Fibroblast of skin of back (primary cell): ENCODE measurements around the gene MYO1B.
"Not testable (repeated sequence)": the region's sequence is repeated elsewhere in the genome, so short reads cannot be mapped to it uniquely, and the experiment has no call there.

Experiments
- DNase-seq: peaks from one replicate; pipeline ENCODE4 v3.0.0-alpha.2; 2013

The MYO1B gene

DNA sequence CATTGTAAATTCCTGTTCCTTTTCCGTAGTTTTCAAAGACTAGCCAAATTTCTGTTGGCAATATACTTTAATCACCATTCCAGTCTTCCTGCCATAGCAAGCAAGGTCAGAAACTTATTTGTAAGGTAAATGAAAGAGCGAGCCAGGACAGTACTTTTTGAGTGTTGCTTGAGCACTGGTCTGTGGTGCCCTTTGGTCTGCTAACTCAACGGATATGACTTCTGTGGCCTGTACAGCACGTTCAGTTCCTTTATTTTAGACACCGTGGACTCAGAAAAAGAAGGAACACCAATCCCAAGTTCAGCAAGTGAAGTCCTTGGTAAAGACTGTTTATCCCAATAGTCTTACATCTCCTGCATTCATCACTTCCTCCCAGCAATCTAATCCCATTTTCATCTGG is 166.3 kb downstream of the MYO1B start:
- DNase-seq = no peak

DNA sequence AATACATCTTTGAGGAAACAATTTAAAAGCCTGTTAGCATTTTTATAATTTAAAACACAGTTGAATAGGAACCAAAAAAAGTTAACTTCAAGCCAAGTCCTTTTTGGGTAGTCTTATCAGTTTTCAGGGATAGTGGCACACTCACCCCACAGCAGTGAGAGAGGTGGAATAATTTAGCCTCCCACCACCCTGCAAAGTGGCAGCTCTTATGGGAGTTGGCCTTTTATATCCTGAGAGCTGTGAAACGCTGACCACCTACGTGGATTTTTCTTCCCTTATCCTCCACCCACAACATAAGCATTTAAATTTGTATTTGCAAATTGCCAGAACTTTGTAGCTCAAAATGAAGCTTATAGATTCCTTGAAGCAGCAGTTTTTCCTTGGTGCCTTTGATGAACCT is 167.1 kb downstream of the MYO1B start:
- no peak for DNase-seq

DNA sequence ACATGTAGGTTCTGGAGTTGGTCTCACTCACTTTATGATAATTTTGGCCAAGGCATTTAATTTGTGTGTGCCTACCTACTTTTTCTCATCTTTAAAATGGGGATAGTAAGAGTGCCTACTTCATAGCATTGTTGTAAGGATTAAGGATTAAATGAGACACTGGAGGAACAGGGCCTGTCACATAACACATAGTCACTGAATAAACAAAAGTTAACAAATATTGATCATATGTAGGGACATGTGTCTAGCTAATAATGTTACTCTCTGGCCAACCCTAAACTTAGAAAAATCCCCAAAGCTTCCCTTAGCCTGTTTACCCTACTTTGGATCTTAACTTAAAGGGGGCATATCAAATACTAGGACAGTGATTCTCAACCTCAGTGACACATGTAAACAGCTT is 169.9 kb downstream of the MYO1B start:
- no peak for DNase-seq

DNA sequence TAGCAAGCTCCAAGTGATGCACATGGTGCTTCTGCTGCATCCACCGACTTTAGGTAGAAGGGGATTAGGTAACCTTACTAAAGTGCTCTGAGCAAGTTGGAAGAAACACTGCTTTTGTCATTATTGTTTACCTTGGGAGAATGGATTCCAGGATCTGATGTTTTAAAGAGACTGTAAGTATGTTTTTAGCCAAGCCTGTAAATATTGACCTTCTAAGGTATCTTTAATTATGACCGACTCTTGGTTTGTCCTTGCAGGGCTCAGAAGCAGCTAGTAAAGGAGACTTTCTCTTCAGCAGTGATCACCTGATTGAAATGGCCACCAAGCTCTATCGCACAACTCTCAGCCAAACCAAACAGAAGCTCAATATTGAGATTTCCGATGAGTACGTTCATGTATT is 170.7 kb downstream of the MYO1B start:
- DNase-seq = no peak

- no peak for DNase-seq
Measured at GRCh38 chr2:191417746-191418145, 172.5 kb downstream of the MYO1B start.

GRCh38 chr2:191421950-191422349 is 176.7 kb downstream of the MYO1B start:
- DNase-seq = no peak

- DNase-seq = no peak
Measured at GRCh38 chr2:191427031-191427430, 181.8 kb downstream of the MYO1B start.

DNA sequence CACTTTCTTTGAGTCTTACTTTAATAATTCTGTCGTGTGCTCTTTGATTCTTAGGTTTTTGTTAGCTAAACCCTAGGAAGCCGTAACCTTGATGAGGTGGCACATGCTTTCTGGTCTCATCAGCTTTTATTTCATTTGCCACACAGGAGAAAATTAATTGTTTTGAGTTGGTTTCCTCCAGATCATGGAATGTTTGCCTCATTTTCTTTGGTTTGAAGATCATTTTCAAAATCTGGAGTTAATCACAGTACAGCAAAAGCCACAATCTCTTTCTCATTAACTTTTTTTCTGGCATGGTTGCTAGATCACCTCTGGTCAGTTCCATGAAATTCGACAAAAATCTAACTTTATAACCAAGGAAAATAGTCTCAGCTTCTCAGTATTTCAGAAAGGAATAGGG is 182.9 kb downstream of the MYO1B start:
- DNase-seq = no peak

DNA sequence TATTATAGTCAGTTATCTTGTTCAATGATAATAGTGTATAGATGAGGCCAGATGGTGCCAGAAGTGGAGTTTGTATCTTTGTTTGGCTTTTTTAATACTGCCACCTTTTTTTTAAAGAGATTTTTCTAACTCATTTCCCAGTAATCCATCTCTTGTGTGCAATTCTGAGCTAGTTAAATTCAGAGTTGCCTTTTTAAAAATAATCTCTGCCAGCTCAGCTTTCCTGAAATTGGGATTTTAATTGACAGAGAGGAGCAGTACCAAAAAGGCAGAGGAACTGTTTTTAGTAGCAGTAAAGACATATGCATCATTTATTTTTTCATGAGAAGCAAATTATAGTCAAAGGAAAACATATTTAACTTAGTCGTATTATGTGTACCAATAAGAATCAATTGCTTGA is 185.3 kb downstream of the MYO1B start:
- no peak for DNase-seq

DNA sequence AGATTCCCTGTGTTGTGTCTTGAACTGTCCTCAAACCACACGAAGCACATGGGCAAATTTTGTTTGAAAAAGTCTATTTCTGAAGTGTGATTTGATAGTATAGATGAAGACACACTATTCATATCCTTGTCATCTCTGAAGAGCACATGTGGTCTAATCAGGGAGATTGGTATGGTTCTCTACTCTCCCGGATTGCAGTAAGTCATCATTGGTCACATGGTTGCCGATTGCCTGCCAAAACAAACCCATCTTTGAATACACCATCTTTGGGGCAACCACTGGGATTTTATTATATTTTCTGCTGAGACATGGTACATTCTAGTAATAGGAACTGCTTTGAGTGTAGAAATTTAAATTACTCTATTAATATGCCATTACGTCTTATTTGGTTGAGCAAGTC is 186.9 kb downstream of the MYO1B start:
- peak; percentile 20 for DNase-seq

DNA sequence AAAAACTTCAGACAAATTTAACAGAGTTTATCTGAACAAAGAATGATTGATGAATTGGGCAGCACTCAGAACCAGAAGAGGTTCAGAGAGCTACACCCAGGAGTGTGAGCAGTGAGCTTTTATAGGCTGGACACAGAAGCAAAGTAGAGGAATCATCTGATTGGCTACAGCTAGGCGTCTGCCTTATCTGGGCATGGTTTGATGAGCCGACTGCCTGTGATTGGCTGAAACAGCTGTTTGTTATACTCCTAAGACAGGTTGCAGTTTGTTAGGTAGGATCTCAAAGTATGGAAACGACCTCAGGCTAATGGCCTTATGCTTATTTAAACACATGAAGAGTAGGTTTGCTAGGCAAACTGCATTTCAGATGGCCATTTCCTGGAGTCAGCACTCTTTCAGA is 188.9 kb downstream of the MYO1B start:
- no peak for DNase-seq

- no peak for DNase-seq
Measured at GRCh38 chr2:191435141-191435540, 189.9 kb downstream of the MYO1B start.

- DNase-seq = no peak
Measured at GRCh38 chr2:191436368-191437055, 191.3 kb downstream of the MYO1B start.

GRCh38 chr2:191439481-191439880 is 194.3 kb downstream of the MYO1B start:
- DNase-seq = no peak

DNA sequence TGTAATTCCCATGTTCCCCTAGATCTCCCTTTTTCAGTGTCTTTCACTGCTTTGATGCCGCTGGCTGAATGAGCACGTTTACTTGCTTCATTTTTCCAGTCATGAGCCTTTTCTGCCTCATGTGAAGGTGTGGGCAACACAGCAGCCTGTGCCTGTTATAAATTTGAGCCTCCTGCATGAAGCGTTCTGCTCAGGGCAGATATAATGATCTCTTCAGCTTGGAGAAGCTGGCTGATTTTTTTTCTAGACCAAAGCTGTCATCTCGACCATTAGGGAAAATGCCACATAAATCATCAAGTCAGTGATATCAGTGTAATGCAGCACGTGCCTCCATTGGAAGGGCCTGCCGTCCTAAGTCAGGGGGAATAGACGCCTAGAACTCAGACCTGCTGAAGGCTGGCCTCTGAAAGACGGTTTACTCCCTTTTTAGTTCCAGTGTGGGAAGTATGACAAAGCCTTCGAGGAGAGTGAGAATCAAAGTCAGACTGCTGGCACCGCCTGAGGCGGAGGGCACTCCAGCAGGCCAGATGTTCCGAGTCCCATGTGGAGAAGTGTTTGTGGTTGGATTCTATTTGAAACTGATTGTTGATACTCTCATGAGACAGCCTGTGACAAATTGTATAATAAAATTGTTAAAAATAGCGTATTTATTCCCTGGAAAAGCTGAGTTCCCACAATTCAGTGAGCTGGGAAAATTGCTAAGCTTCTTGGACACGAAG is 196.5 kb downstream of the MYO1B start:
- DNase-seq = peak; percentile 60

GRCh38 chr2:191443446-191443845 is 198.2 kb downstream of the MYO1B start:
- DNase-seq = no peak

- DNase-seq = no peak
Measured at GRCh38 chr2:191446910-191447309, 201.7 kb downstream of the MYO1B start.

DNA sequence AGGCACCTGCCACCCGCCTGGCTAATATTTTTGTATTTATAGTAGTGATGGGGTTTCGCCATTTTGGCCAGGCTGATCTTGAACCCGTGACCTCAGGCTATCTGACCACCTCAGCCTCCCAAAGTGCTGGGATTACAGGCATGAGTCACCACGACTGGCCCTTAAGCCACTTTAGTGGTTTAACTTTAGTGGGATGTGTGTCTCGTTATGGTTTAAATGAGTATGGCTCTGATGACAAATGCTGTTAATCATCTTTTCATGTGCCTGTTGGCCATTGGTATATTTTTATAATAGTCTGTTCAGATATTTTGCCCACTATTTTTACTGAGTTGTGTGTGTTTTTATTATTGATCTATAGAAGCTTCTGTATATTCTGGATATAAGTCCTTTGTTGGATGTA is 205.9 kb downstream of the MYO1B start:
- no peak for DNase-seq

DNA sequence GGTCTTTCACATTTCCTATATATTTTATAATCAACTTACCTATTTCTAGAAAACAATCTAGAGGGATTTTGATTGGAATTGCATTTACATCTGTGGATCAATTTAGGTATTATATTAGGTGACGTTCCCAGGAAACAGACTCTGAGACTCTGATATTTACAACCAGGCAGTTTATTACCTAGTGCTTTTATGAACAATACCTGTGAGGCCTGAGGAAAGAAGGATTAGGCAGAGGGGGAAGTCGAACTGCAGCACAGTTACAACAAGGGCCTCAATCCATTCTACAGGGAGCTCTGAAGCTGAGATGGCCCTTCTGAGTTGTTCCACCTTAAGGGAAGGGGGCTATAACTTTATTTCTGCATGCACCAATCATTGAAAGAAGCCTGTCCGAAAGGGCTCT is 206.9 kb downstream of the MYO1B start:
- no peak for DNase-seq

- no peak for DNase-seq
Measured at GRCh38 chr2:191453761-191454160, 208.6 kb downstream of the MYO1B start.

- DNase-seq = not testable (repeated sequence)
Measured at GRCh38 chr2:191456506-191456905, 211.3 kb downstream of the MYO1B start.

DNA sequence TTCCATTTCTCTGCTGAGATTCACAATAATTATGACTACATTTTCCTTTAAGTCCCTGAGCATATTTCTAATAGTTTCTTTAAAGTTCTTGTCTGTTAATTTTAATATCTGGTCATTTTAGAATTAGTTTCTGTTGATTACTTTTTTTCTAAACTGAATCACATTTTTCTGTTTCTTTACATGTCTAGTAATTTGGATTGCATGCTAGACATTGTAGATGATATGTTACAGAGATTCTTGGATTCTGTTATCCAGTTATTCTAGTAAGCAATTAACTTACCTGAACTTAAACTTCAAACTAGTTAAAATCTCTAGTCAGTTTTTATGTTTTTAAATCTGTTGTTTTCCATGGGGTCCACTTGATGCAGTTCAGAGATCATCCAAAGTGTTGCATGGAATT is 214.0 kb downstream of the MYO1B start:
- DNase-seq = no peak

- DNase-seq = no peak
Measured at GRCh38 chr2:191462370-191462769, 217.2 kb downstream of the MYO1B start.

DNA sequence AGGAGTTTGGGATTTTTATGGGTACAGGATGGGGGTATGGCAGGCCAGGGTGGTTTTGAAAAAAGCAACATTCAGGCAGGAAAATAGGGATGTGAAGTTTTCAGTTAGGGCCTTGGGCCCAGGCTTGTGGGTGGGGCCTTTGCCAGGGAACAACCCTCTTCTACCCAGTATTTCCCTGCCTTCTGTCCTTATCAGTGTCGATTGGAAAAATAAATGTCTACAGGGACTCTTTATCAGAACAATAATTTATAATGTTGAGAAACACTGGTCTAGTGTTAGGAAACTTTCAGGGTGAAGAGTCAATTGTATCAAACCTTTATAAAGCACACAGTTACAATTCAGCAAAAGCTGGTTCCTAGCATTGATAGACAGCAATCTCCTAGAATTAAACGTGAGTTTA is 218.6 kb downstream of the MYO1B start:
- no peak for DNase-seq
